Measurements from ENCODE around the gene EEIG1.

DNA sequence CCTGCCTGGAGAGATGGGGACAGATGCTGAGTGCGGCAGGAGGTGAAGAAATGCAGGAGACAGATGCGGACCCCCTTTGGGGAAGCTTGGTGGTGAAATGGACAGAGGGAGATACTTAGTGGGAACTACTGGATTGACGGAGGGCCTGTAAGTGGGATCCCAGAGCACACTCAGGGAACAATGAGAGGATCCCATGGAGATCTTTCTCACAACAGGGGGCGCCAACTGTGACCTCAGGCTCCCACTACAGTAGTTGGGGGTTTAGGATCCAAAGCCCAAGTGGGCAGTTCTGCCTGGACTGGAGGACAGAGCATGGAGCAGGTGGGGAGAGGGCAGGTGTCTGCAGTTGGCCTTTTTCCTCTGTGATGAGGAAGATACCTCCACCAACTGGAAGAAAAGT, 46.5 kb downstream of the EEIG1 start:
- no peak for TF ChIP-seq POLR2A (IDR thresholded peaks at IDR 0.05; ENCODE audit: low read length)
- no peak for TF ChIP-seq GATA1 (IDR thresholded peaks at IDR 0.05; ENCODE audit: low read depth, low read length)

Data from erythroblast (primary cell).